ENCODE results near the gene SUPT4H1.

The SUPT4H1 gene

GRCh38 chr17:58316260-58316960, 35.6 kb downstream of the SUPT4H1 start:
- DNase-seq: no peak

- DNase-seq: no peak
These were observed 36.3 kb downstream of the SUPT4H1 start for GRCh38 chr17:58315750-58316149.

DNA sequence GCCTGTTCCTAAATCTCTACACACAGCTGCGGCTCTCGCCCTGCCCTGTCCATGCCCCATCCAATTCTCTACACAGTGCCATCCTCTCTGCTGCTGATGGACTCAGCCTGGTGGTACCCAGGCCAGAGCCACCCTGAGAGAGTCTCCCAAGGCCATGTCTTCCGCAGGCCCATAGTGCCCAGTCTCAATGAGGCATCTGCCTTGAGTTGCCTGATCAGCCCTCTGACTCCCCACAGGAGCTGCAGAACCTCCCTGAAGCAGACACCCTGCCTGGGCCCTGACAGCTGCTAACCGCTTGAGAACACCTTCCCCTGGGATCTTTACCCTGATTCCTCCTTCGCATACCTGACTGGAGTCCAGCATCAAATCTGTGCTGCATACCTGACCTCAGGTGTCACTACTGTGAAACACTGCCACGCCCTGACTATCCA, 36.7 kb downstream of the SUPT4H1 start:
- no peak for DNase-seq

DNA sequence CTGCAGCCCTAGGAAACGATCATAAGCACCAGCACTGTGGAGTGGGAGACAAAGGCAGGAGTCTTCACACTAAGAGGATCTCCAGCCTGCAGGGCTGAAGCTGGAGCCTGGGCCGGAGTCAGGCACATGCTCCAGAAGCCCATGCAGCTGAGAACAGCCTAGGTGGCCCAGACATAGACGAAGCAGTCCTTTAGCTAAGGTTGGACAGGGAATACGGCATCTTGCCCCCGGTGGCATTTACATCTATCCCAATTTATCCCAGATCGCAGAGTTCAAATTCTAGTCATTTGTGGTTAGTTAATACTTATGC, 37.3 kb downstream of the SUPT4H1 start:
- no peak for DNase-seq

GRCh38 chr17:58313815-58314705, 37.9 kb downstream of the SUPT4H1 start:
- no peak for DNase-seq

DNA sequence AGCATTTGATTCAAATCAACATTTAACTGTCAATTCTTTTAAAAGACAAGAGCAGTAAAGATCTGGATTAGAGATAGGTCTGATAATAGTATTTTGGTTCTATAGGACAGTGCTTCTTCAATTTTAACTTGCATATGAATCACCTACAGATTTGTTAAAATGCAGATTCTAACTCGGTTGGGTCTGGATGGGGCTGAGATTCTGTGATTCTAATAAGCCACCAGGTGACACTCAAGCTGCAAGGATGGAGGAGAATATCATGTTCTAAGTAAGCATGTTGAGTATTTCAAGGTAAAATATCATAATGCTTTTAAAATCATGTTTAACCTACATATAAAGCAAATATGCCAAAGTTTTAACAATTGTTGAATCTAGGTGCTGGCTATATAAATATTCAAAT, 39.2 kb downstream of the SUPT4H1 start:
- no peak for DNase-seq

GRCh38 chr17:58312021-58312630, 39.9 kb downstream of the SUPT4H1 start:
- no peak for DNase-seq

- no peak for DNase-seq
These were observed 40.5 kb downstream of the SUPT4H1 start for GRCh38 chr17:58311429-58311894.

DNA sequence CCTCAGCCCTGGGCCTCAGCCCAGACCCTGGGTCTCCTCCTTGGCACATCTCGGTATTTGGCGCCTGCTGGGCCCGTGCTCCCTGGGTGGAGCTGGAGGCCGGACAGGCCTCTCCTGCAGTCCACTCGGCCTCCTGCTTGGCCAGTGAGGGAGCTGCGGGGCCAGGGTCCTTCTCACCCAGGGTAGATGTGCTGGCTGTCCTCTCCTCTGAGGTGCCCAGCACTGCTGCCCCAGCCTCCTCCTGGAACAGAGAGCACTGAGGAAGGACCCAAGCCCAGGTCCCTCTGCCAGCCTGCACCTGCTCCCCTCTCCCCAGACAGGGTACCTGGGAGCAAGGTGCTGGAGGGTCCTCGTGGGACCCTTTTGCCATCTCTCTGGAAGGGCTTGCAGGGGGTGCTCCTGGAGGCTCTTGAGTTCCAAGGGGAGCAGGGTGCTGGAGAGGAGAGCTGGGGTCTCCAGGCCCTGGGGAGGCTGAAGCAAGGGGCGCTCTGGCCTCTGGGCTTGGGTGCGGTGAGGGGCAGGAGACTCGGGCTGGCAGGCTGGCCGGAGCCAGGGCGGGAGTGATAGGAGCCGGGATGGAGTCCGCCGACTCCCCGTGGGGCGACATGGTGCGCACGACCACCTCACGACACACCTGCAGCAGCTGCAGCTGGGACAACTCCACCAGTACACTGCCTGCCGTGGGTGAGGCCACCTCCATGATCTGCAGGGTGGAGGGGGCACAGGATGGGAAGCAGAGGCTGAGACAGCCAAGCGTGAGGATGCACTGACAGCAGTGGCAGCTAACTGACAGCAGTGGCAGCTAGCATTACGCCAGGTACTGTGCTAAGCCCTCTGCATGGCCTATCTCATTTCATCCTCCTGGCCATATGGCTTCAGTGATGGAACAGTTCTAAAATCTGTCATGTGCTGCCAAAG, 41.2 kb downstream of the SUPT4H1 start:
- DNase-seq: no peak

DNA sequence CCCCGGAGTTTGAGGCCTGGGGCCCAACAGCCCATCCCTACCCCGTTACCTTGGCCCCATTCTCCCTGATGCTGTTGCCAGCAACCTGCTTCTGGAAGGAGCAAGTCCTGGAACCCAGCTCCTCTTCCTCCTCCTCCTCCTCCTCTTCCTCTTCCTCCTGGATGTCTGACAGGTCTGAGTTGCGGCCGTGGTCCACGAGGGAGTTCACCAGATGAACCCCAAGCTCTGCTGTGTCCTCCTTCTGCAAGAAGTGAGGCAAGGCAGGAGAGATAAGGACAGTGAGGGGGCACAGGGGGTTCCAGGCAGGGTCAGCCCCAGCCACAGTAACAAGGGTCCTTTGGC, 42.1 kb downstream of the SUPT4H1 start:
- DNase-seq: no peak

GRCh38 chr17:58308985-58309917, 42.8 kb downstream of the SUPT4H1 start:
- no peak for DNase-seq

DNA sequence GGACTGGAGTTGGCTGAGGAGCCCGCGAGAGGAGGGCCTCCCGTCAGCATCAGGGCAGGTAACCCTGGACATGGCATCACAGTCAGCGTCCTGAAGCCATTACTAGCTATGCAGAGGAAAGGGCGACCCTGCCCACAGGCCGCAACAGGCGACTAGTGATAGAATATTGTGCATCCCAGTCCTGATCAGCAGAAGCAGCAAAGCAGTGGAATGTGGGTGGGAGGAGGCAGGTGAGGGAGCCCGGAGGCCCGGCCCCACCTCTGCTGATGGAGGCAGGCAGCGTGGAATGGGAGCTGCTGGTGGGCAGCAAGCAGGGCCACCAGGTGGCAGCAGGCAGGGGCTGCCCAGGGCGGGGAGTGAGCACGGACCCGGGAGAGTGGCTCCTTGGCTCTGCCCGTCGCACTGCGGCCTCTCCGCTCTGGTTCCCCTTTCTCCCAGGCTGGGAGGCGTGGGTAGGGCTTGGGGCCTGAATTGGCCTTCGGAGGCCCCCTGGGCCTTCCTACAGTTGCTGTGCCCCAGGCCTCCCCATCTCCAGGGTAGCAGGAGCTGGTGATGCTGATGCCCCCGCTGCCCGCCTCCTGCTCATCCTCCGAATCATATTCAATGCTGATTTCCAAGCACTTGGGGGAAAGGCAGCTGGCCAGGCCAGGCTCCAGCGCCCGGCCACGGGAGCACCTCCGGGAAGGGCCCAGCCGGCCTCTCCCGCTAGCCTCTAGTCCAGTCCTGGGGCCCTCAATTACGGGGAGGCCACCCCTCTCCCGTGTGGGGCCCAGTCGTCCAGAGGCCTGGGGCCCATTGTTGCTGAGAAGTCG, 43.6 kb downstream of the SUPT4H1 start:
- DNase-seq: no peak

DNA sequence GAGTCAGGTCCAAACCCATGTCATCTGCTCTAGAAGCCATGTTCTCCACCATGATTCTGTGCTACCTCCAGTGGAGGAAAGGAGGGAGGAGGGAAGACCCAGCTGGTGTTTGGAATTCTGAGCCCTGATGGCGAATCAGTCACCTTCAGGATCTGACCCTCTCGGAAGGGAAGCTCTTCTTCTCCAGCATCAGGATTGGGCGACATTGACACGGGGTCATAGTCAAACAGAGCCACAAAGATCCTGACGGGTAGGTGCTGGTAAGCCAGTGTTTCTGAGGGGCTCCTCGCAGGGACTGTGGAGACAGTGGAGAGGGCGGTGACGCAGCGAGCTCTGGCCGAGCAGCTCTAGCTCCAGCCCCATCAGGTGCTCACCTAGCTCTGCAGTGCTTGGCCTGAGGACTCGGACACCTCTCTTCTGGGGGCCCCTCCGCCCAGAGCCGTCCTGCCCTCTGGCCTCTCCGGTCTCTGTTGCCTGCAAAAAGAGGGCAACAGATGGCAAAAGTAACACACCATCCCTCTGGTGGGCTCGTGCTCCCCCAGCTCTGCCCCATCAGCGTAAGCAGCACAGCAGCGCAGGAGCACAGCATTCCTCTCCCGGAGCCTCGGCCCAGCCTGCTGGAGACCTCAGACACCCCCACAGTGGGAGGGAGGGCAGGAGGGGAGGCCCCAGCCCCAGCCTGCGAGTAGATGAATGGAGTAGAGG, 44.4 kb downstream of the SUPT4H1 start:
- no peak for DNase-seq

DNA sequence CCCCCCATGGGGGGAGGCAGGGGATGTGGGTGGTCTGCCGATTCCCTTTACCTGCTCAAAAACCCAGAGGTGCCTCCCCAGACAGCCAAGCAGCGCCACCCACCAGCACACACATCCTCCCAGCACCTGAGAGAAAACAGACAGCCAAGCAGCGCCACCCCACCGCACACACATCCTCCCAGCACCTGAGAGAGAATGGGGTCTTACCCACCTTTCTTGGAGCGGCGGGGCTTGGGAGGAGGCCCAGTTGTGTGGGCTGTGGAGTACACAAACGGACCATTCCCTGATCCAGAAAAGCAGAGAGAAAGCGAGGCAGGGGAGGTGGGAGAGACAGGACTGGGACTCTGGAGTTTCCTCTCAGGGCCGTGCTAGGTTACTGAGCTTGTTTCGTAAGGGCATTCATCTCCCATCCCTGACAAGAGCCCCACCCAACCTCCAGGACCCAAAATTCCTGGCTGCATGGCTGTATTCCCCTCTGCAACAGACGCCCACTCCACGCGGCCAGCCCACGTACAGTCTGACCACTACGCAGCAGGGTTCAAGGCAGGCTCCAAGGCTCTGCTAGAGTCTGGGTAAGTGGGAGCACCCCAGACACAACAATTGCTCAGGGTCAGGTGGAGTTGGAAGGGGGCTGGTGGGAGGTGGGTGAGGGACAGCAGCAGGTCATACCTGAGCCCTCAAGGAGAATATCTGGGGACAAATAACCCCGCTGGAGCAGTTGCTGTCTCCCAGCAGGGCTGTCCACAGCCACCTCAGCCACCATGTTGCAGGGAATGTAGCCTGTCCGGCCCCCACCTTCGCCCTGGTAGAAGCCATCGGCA, 45.7 kb downstream of the SUPT4H1 start:
- no peak for DNase-seq

GRCh38 chr17:58305626-58306025, 46.4 kb downstream of the SUPT4H1 start:
- DNase-seq: no peak

DNA sequence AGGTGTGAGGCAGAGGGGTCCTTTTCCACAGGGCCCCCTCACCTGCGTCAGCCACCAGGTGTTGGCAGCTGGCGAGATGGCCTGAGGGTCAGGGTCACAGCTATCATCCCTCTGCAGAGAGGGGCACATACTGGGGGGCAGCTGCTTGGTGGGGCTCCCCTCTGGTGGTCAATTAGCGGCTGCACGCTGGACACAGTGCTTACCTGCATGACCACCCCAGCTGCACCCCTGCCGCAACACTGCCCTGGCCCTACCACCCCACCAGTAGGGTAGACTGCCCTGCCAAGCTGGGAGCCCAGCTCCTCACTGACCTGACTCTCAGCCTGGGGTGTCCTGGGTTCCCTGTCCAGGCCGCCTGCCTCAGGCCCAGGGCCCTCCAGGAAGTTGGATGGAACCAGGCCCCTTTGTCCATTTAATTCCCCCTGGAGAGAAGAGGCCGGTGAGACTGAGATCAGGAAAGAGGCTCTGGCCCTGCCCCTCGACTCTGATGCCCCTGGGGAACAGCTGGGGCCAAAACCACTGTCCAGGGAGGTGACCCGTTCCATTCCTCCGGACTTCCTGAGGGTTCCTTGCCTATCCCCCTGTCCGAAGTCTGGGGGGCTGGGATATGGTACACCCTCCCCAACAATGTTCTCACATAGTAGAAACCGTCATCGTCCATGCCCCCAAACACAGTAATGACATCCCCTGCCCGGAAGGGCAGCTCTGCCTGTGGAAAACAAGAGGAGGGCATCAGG, 47.1 kb downstream of the SUPT4H1 start:
- no peak for DNase-seq

DNA sequence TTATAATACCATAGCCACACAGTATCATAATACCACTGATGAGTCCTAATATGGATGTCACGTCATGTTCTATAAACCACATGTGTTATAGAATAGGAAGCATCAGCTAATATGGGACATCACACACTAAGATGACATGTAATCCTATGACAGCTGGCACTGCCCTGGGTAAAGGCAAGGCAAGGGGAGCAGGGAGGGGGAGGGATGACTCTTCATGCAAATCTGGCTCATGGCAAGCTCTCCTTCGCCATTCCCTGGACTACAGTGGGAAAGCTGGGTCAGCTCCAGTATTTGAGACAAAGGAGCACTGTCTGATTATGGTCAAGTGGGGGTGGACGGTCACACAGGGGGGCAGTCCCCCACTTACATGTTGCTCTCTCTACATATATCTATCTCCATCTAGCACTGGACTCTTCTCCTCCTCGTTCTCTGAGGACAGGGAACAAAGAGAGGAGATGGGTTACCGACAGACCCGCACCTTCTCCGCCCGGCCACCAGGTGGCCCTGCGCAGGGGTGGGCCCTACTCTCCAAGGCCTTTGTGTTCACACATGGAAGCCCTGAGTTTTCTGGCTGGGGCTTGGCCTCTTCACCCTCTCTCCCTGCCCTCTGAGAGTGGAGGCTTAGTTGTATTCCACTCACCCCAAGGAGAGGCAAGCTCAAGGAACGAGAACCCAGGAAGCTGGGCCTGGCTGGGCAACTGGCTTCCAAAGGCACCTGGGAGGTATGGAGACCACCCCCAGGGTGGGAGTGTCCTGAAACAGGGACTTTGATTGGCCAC, 47.8 kb downstream of the SUPT4H1 start:
- DNase-seq: peak; percentile 54

Measured in activated CD4-positive, alpha-beta T cell treated with anti-CD3 and anti-CD28 coated beads, Interleukin-2, amount 50 U/mL, for 1 hour (primary cell).